Psoas muscle (tissue), 8 donors: ENCODE results near the gene TTC13. TPM values are rescaled to one million over a fixed set of nuclear protein-coding genes. Genes with fewer than 3 reads are reported as not detected.

Experiments
- ATAC-seq, 4 donors: fragments of 200-7000 bp; cut with Tn5 transposase; one replicate each; pipeline ENCODE4 v1.9.1; 2020; ENCODE audit warnings: moderate library complexity in 3 of 4, mild to moderate bottlenecking in 2 of 4
- DNase-seq, 2 donors: peaks; one replicate each; pipeline ENCODE4 v3.0.0-alpha.2; 2020
- H3K27ac ChIP-seq: fragments of 200-600 bp; one replicate; pipeline ENCODE4 v1.8.0; 2022
- H3K27me3 ChIP-seq, 3 donors: fragments of 200-600 bp in 1 of 3; one replicate each; pipeline versions ENCODE4 v1.6.1 to v1.8.0; 2013 to 2022; ENCODE audit warnings: low read length in 2 of 3, mild to moderate bottlenecking in 2 of 3, moderate library complexity in 1 of 3; ENCODE audit not compliant: insufficient read depth in 3 of 3
- H3K36me3 ChIP-seq, 2 donors: fragments of 200-600 bp in 1 of 2; one replicate each; pipeline versions ENCODE4 v1.6.1 to v1.8.0; 2013 to 2022; ENCODE audit warnings: low read depth in 1 of 2, mild to moderate bottlenecking in 1 of 2, moderate library complexity in 1 of 2; ENCODE audit not compliant: insufficient read depth in 1 of 2
- H3K4me1 ChIP-seq: fragments of 200-600 bp; one replicate; pipeline ENCODE4 v1.8.0; 2022
- H3K4me3 ChIP-seq: fragments of 200-600 bp; one replicate; pipeline ENCODE4 v1.8.0; 2022; ENCODE audit warnings: mild to moderate bottlenecking
- H3K9me3 ChIP-seq: fragments of 200-600 bp; one replicate; pipeline ENCODE4 v1.8.0; 2022
- CTCF ChIP-seq: fragments of 200-600 bp; IDR thresholded peaks from one replicate; pipeline ENCODE4 v1.8.0; 2022; ENCODE audit warnings: antibody characterized with exemption
- WGBS, 3 donors: extraction: QIAGEN DNeasy Blood & Tissue Kit; methylation state at CpG; one replicate each; pipeline versions ENCODE4 v1.1.6 to v1.1.7; 2013; 5-methylcytosine and 5-hydroxymethylcytosine counted together
- intact Hi-C, 2 donors: fragments of 100-400 bp; cut with DNase I; formaldehyde crosslinking; loops; one replicate each; pipeline versions ENCODE4 v1.11.0 to v1.14.2; 2022
- polyA plus RNA-seq, 3 donors: library from polyadenylated mRNA; stranded (reverse); fragments of 200-250 nt; gene quantifications; one replicate each; pipeline ENCODE4 v1.2.3, GENCODE V29; 2013
- total RNA-seq, 4 donors: library from RNA; stranded (reverse); fragmentation: NEBNext Ultra II Directional in 2 of 4; extraction: Animal tissue kit (Norgen Biotek cat#: 25700) in 2 of 4; gene quantifications; one replicate each; pipeline versions ENCODE4 v1.2.1 to v1.2.4, GENCODE V29; 2021 to 2023
- donor health status: healthy with polysubstance abuse.
- donor health status: DM: no; HTN: no; CAD: no; lungs with moderate emphysema.
- donor health status: Bipolar disorder and iron deficiency.
- donor health status: healthy.
- donor health status: DM: yes; HTN: yes; CAD: no.
- donor health status: DM: no; HTN: no; CAD: no.
- donor health status: DM: no; HTN: no; CAD: no.
- donor health status: DM: yes; HTN: yes; CAD: no.

Gene TTC13
- total and polyA plus RNA-seq, 7 donors: 7.6 to 24.2 (median 11.2) TPM

- 72 to 80% (median 74%) methylated on average over 4 of the region's 4 CpGs for WGBS, 3 donors
- DNase-seq (no peak), ATAC-seq (no peak)
- Histone ChIP-seq H3K9me3 (peaks cover 9% of the 10 kb centered on the region), H3K27ac (no peak overlapping the region), H3K4me1 (no peaks in the 10 kb centered on the region), H3K36me3 (no peaks in the 10 kb centered on the region), H3K4me3 (no peak overlapping the region), H3K27me3 (peaks cover 0 to 2% (median 0%) of the 10 kb centered on the region in 3 donors)
- no peak for TF ChIP-seq CTCF
- intact Hi-C loops: no loop called here
These were observed 94.7 kb downstream of the TTC13 start for GRCh38 chr1:230883967-230884366.

- Histone ChIP-seq H3K4me1 (no peaks in the 10 kb centered on the region), H3K36me3 (no peaks in the 10 kb centered on the region), H3K4me3 (no peak overlapping the region), H3K27me3 (peaks cover 0 to 2% (median 0%) of the 10 kb centered on the region in 3 donors), H3K27ac (no peak overlapping the region), H3K9me3 (peaks cover 5% of the 10 kb centered on the region)
- DNase-seq (no peak), ATAC-seq (no peak)
- 63 to 84% (median 78%) methylated on average over 7 to 8 of the region's 8 CpGs for WGBS, 3 donors
- TF ChIP-seq CTCF: no peak
- intact Hi-C loops: loop anchor here in 1 of 2 donors (5.0 kb wide), 1 partner anchor 82 kb away; no protein-coding TSS in a partner anchor
These were observed 98.9 kb downstream of the TTC13 start for GRCh38 chr1:230879778-230880177.

- no peak for TF ChIP-seq CTCF
These were observed 100.1 kb downstream of the TTC13 start for GRCh38 chr1:230878591-230878990.

GRCh38 chr1:230877924-230878590 is 100.6 kb downstream of the TTC13 start:
- Histone ChIP-seq H3K36me3 (no peaks in the 10 kb centered on the region), H3K27me3 (no peaks in the 10 kb centered on the region), H3K27ac (no peak overlapping the region), H3K4me3 (no peak overlapping the region), H3K4me1 (no peaks in the 10 kb centered on the region), H3K9me3 (no peaks in the 10 kb centered on the region)
- DNase-seq: no peak
- intact Hi-C loops: loop anchor here in 1 of 2 donors (5.0 kb wide), 1 partner anchor 81 kb away; no protein-coding TSS in a partner anchor
- 93 to 98% (median 97%) methylated on average over 4 of the region's 4 CpGs for WGBS, 3 donors
- ATAC-seq: no peak
- no peak for TF ChIP-seq CTCF

More at GRCh38 chr1:230878591-230878990, 100.1 kb downstream of the TTC13 start:
- Histone ChIP-seq H3K27me3 (no peaks in the 10 kb centered on the region), H3K9me3 (no peaks in the 10 kb centered on the region), H3K4me3 (no peak overlapping the region), H3K36me3 (no peaks in the 10 kb centered on the region), H3K27ac (no peak overlapping the region), H3K4me1 (no peaks in the 10 kb centered on the region)
- 14 to 26% (median 17%) methylated on average over 5 of the region's 5 CpGs for WGBS, 3 donors
- ATAC-seq: peak in 3 of 4 donors; percentile 36 to 68 (median 58)
- intact Hi-C loops: loop anchor here in 1 of 2 donors (5.0 kb wide), 1 partner anchor 81 kb away; no protein-coding TSS in a partner anchor
- peak; percentile 68 to 77 for DNase-seq
